Measurements from ENCODE around the gene PTPRB. TPM values are rescaled to one million over a fixed set of nuclear protein-coding genes. Genes with fewer than 3 reads are reported as not detected.

Gene PTPRB
- total RNA-seq, 1 experiment from 2014 or later: 0.17 TPM

- H3K9me2 ChIP-seq (ENCODE audit: insufficient read depth): no peaks in the 10 kb centered on the region
- ATAC-seq: no peak
- H3K4me2 ChIP-seq (ENCODE audit: low read length): no peak overlapping the region
- no peaks in the 10 kb centered on the region for H4K20me1 ChIP-seq (ENCODE audit: insufficient read depth)
- TF ChIP-seq CTCF (IDR thresholded peaks at IDR 0.05 in 2 of 3, conservative IDR thresholded peaks at IDR 0.05 in 1 of 3; ENCODE audit: borderline replicate concordance in 1 of 3, insufficient read depth in 1 of 3, low read depth in 2 of 3, low read length in 2 of 3) (no peak), POLR2AphosphoS5 (IDR thresholded peaks at IDR 0.05; ENCODE audit: low read depth, low read length) (no peak), EZH2phosphoT487 (IDR thresholded peaks at IDR 0.05; ENCODE audit: borderline replicate concordance) (no peak), SIN3A (IDR thresholded peaks at IDR 0.05; ENCODE audit: low read depth) (no peak)
- H3K27ac ChIP-seq (ENCODE audit: low read depth, low read length): no peak overlapping the region
- RAD21 ChIA-PET (ENCODE audit: low non-redundant PET in 1 of 2, low total read pairs in 2 of 2, uncharacterized antibody in 2 of 2, unreplicated experiment in 2 of 2): no interaction called here
- intact Hi-C loops (cut with micrococcal nuclease): no loop called here
- H2AFZ ChIP-seq (ENCODE audit: low read depth, low read length, poor library complexity, severe bottlenecking): no peak overlapping the region
- no peaks in the 10 kb centered on the region for H3K79me2 ChIP-seq (ENCODE audit: insufficient read depth, low read length)
- no peaks in the 10 kb centered on the region for H3K27me3 ChIP-seq (ENCODE audit: insufficient read depth, low read length)
- POLR2A ChIA-PET: no interaction called here
- no peaks in the 10 kb centered on the region for H3K36me3 ChIP-seq (ENCODE audit: control insufficient read depth in 1 of 2, insufficient read depth in 2 of 2, low read length in 2 of 2)
- no peak overlapping the region for H3K9ac ChIP-seq (ENCODE audit: low read length)
- CTCF ChIA-PET: no interaction called here
- no peak overlapping the region for H3K4me3 ChIP-seq (replicated peaks in 1 of 2; ENCODE audit: low read depth in 1 of 2, low read length in 2 of 2)
- H3K4me1 ChIP-seq (ENCODE audit: control insufficient read depth in 1 of 2, insufficient read depth in 2 of 2, low read length in 2 of 2): peaks cover 3 to 12% of the 10 kb centered on the region in 2 experiments; a peak in 2 of 4 replicates
- BruUV-seq (replicated peaks): no TSS peak
- no peak for DNase-seq (ENCODE audit: low read depth, low spot score)
- H3K9me3 ChIP-seq (ENCODE audit: control insufficient read depth in 1 of 2, insufficient read depth in 1 of 2, low read depth in 1 of 2, low read length in 2 of 2): no peaks in the 10 kb centered on the region
These were observed 15.2 kb upstream of the PTPRB start for GRCh38 chr12:70652451-70652850.

- Histone ChIP-seq H2AFZ (ENCODE audit: low read depth, low read length, poor library complexity, severe bottlenecking) (no peak overlapping the region), H3K4me3 (replicated peaks in 1 of 2; ENCODE audit: low read depth in 1 of 2, low read length in 2 of 2) (no peak overlapping the region), H4K20me1 (ENCODE audit: insufficient read depth) (no peaks in the 10 kb centered on the region), H3K4me2 (ENCODE audit: low read length) (no peak overlapping the region), H3K9ac (ENCODE audit: low read length) (no peak overlapping the region), H3K27me3 (ENCODE audit: insufficient read depth, low read length) (no peaks in the 10 kb centered on the region), H3K9me2 (ENCODE audit: insufficient read depth) (no peaks in the 10 kb centered on the region), H3K79me2 (ENCODE audit: insufficient read depth, low read length) (no peaks in the 10 kb centered on the region), H3K36me3 (ENCODE audit: control insufficient read depth in 1 of 2, insufficient read depth in 2 of 2, low read length in 2 of 2) (no peaks in the 10 kb centered on the region), H3K9me3 (ENCODE audit: control insufficient read depth in 1 of 2, insufficient read depth in 1 of 2, low read depth in 1 of 2, low read length in 2 of 2) (no peaks in the 10 kb centered on the region), H3K4me1 (ENCODE audit: control insufficient read depth in 1 of 2, insufficient read depth in 2 of 2, low read length in 2 of 2) (peaks cover 20 to 40% of the 10 kb centered on the region in 2 experiments), H3K27ac (ENCODE audit: low read depth, low read length) (no peak overlapping the region)
- ChIA-PET RAD21 (ENCODE audit: low non-redundant PET in 1 of 2, low total read pairs in 2 of 2, uncharacterized antibody in 2 of 2, unreplicated experiment in 2 of 2) (no interaction called here), CTCF (interaction anchor here (0.8 kb wide), 1 partner anchor 12 kb away, joined by 3 read pairs; no protein-coding TSS in a partner anchor), POLR2A (no interaction called here)
- ATAC-seq (no peak), DNase-seq (ENCODE audit: low read depth, low spot score) (no peak)
- BruUV-seq (replicated peaks): no TSS peak
- no peak for TF ChIP-seq YY1 (IDR thresholded peaks at IDR 0.05; ENCODE audit: extremely low read depth, insufficient replicate concordance, low read depth, low read length)
- no peak for TF ChIP-seq POLR2A (IDR thresholded peaks at IDR 0.05; ENCODE audit: borderline replicate concordance, extremely low read depth, insufficient read depth, insufficient read length)
- TF ChIP-seq ATF3 (IDR thresholded peaks at IDR 0.05): no peak
- TF ChIP-seq CEBPB (IDR thresholded peaks at IDR 0.05; ENCODE audit: low read depth): no peak
- TF ChIP-seq EZH2phosphoT487 (IDR thresholded peaks at IDR 0.05; ENCODE audit: borderline replicate concordance): no peak
- TF ChIP-seq CBX3 (IDR thresholded peaks at IDR 0.05; ENCODE audit: low read depth): no peak
- no peak for TF ChIP-seq ZFX (IDR thresholded peaks at IDR 0.05)
- no peak for TF ChIP-seq SIN3A (IDR thresholded peaks at IDR 0.05; ENCODE audit: low read depth)
- TF ChIP-seq SP1 (IDR thresholded peaks at IDR 0.05; ENCODE audit: low read depth): no peak
- no peak for TF ChIP-seq ZBTB33 (IDR thresholded peaks at IDR 0.05; ENCODE audit: extremely low read depth, insufficient replicate concordance, low read length)
- TF ChIP-seq ELF1 (IDR thresholded peaks at IDR 0.05; ENCODE audit: borderline replicate concordance, low read depth): no peak
- no peak for TF ChIP-seq EGR1 (IDR thresholded peaks at IDR 0.05; ENCODE audit: low read depth)
- intact Hi-C loops (cut with micrococcal nuclease): no loop called here
These were observed 11.6 kb upstream of the PTPRB start for GRCh38 chr12:70648831-70649230.
